ENCODE data around the gene SNCB. TPM values are rescaled to one million over a fixed set of nuclear protein-coding genes. Genes with fewer than 3 reads are reported as not detected.
A peak's percentile ranks its signal among the peaks of the same experiment; 100 is the strongest.

Gene SNCB
- total and polyA plus RNA-seq, 2 of the 8 experiments (the other 6 are each of a cell fraction or from before 2014, with no cell fraction given), result 4.2 to 5.9 TPM

DNA sequence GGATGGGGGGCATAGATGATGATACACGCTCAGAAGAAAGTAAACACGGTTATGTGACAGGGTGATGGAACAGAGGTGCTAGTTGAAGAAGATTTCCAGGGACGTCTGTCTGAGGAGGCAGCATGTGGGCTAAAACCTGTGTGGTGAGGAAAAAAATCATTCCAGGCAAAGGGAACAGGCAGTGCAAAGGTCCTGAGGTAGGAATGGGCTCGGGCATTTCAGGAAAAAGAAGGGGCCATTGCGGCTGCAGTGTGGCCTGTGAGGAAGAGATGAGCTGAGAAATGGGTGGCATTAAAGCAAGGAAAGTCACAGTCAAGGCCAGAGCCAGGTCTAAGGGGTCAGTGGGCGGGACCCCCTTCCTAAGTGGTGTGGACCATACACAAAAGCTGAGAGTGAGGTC is 35.2 kb upstream of the SNCB start:
- Histone ChIP-seq H3K23me2 (ENCODE audit: low read depth, low read length) (no peaks in the 10 kb centered on the region), H2BK120ac (replicated peaks; ENCODE audit: low read depth, low read length) (no peak overlapping the region), H4K8ac (ENCODE audit: extremely low read depth, insufficient read depth, low read length) (no peak overlapping the region), H3K27me3 (replicated peaks in 1 of 4; ENCODE audit: control insufficient read depth in 3 of 4, extremely low read depth in 1 of 4, insufficient read depth in 3 of 4, low read length in 3 of 4) (no peaks in the 10 kb centered on the region), H3K4me2 (ENCODE audit: insufficient read depth in 1 of 2, low read depth in 2 of 2, low read length in 2 of 2) (no peak overlapping the region), H4K91ac (replicated peaks; ENCODE audit: insufficient read length, low read length) (no peak overlapping the region), H4K20me1 (replicated peaks in 1 of 2; ENCODE audit: control insufficient read depth in 1 of 2, insufficient read depth in 2 of 2, low read length in 2 of 2) (no peaks in the 10 kb centered on the region), H3K14ac (ENCODE audit: insufficient read length) (no peak overlapping the region), H3K4me3 (ENCODE audit: extremely low read depth in 1 of 4, insufficient read depth in 2 of 4, low read depth in 3 of 4, low read length in 4 of 4) (no peak overlapping the region), H3K27ac (ENCODE audit: low read depth, low read length) (no peak overlapping the region), H2BK5ac (ENCODE audit: low read depth, low read length) (no peak overlapping the region), H2AFZ (ENCODE audit: low read length) (no peak overlapping the region), H3K4ac (replicated peaks; ENCODE audit: insufficient read length, low read depth, low read length) (no peak overlapping the region), H4K5ac (ENCODE audit: insufficient read length, low read depth, low read length) (no peak overlapping the region), H3K79me1 (ENCODE audit: low read depth, low read length) (no peaks in the 10 kb centered on the region), H2BK12ac (ENCODE audit: low read depth, low read length) (no peak overlapping the region; the same call in 1 of the 2 replicates), H3K79me2 (ENCODE audit: control insufficient read depth in 1 of 2, insufficient read depth in 2 of 2, low read length in 2 of 2) (no peaks in the 10 kb centered on the region), H2BK20ac (ENCODE audit: low read length) (no peak overlapping the region), H3K18ac (ENCODE audit: extremely low read depth, low read length) (no peak overlapping the region), H3K23ac (ENCODE audit: insufficient read length) (no peak overlapping the region), H3K4me1 (replicated peaks in 1 of 4; ENCODE audit: control insufficient read depth in 3 of 4, insufficient read depth in 4 of 4, low read length in 3 of 4) (peaks cover 0 to 16% (median 8%) of the 10 kb centered on the region in 4 experiments; a peak in 6 of 7 replicates), H3K36me3 (ENCODE audit: control insufficient read depth in 2 of 4, insufficient read depth in 4 of 4, low read length in 3 of 4) (no peaks in the 10 kb centered on the region), H3K9me3 (ENCODE audit: insufficient read depth in 2 of 2, low read depth in 1 of 2, low read length in 1 of 2) (no peaks in the 10 kb centered on the region), H2AK5ac (ENCODE audit: low read depth, low read length) (no peak overlapping the region), H3K56ac (replicated peaks; ENCODE audit: insufficient read length, low read depth, low read length) (no peak overlapping the region), H3K9ac (replicated peaks in 1 of 4; ENCODE audit: extremely low read depth in 1 of 4, low read depth in 3 of 4, low read length in 3 of 4) (no peak overlapping the region), H2BK15ac (ENCODE audit: low read length) (no peak overlapping the region)
- FAIRE-seq (no peak), DNase-seq (ENCODE audit: low read depth in 1 of 2, low spot score in 2 of 2) (no peak)
- 92% methylated on average over 6 of the region's 6 CpGs; no CpG with 5 or more reads in 1 of the 2 experiments for WGBS, 2 experiments (ENCODE audit: extremely low coverage in 1 of 2, insufficient coverage in 1 of 2, insufficient read length in 1 of 2, insufficient replicate concordance in 2 of 2, low coverage in 1 of 2, low lambda C conversion rate in 2 of 2, missing lambda C conversion rate in 1 of 2)
- ChIA-PET CTCF (ENCODE audit: partially characterized antibody) (interaction anchor here (0.6 to 35.1 kb wide), 13 partner anchors 8 to 291 kb away, joined by 3 to 859 read pairs (median 4); partner anchors contain the start of gene TSPAN17), POLR2A (ENCODE audit: partially characterized antibody) (interaction anchor here (1.7 kb wide), 1 partner anchor 22 kb away, joined by 5 read pairs; no protein-coding TSS in a partner anchor)
- no peak for TF ChIP-seq TAF7 (optimal IDR thresholded peaks at IDR 0.05; ENCODE audit: borderline replicate concordance, low read depth, low read length)
- TF ChIP-seq HDAC2 (IDR thresholded peaks at IDR 0.05; ENCODE audit: borderline replicate concordance in 1 of 2, low read depth in 2 of 2, low read length in 2 of 2), result peak in 1 of 2 experiments; percentile 73; a peak in 1 of 4 replicates
- no peak for TF ChIP-seq CHD2 (IDR thresholded peaks at IDR 0.05; ENCODE audit: low read length)
- no peak for TF ChIP-seq BRCA1 (IDR thresholded peaks at IDR 0.05; ENCODE audit: low read depth, low read length)
